ENCODE results near the gene ATP6AP1. TPM values are rescaled to one million over a fixed set of nuclear protein-coding genes. Genes with fewer than 3 reads are reported as not detected.
A peak's percentile ranks its signal among the peaks of the same experiment; 100 is the strongest.

ATP6AP1 gene
- total RNA-seq, 1 donor from 2014 or later = 44.0 TPM

DNA sequence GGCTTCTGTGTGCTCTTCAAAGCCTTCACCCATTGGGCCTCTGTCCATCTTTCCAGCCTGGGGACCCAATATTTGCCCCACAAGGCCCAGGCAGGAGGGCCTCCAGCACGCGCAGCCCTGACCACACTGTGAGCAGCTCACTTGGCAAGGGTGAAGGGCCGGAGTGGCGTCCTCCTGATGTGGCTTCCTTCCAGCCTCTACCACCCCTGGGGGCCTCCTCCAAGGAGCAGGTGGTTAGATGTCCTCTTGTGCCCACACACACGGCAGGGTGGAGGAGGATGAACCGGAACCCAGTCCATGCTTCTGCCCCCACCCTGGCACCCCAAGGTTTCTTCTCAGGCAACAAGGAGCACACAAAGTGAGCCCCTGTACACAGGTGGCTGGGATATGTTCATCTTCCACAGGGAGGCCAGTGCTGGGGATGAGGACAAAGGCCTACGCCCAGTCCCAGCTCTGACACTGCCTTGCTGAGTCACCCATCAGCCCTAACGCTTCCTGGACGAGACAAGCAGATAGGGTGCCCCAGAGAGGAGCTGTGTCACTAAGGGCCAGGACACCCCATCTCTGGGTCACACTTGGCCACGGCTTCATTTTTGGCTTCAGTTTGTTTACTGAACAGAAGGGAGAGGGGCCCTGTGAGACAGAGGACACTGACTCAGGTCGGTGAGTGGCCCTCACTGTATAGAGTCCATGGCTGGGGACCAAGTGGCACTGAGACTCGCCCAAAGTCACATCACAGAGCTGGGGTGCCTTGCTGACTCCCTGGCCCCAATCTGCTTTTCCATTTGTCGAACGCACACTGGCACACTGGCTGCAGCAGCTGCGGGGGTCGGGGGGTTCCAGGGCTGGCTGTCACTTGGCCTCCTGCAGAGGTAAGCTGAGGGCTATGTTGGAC is 56.0 kb downstream of the ATP6AP1 start:
- TF ChIP-seq, protein P1, sequence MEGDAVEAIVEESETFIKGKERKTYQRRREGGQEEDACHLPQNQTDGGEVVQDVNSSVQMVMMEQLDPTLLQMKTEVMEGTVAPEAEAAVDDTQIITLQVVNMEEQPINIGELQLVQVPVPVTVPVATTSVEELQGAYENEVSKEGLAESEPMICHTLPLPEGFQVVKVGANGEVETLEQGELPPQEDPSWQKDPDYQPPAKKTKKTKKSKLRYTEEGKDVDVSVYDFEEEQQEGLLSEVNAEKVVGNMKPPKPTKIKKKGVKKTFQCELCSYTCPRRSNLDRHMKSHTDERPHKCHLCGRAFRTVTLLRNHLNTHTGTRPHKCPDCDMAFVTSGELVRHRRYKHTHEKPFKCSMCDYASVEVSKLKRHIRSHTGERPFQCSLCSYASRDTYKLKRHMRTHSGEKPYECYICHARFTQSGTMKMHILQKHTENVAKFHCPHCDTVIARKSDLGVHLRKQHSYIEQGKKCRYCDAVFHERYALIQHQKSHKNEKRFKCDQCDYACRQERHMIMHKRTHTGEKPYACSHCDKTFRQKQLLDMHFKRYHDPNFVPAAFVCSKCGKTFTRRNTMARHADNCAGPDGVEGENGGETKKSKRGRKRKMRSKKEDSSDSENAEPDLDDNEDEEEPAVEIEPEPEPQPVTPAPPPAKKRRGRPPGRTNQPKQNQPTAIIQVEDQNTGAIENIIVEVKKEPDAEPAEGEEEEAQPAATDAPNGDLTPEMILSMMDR (IDR thresholded peaks at IDR 0.05; ENCODE audit: insufficient read depth, low read length, severe bottlenecking) = no peak
- Histone ChIP-seq H3K36me3 (ENCODE audit: control insufficient read depth, insufficient read depth, low read length) (peaks cover 8% of the 10 kb centered on the region), H3K27me3 (ENCODE audit: control insufficient read depth, insufficient read depth, low read length) (no peaks in the 10 kb centered on the region), H3K4me3 (ENCODE audit: low read depth, low read length) (no peak overlapping the region)
- peak; percentile 29 for DNase-seq (ENCODE audit: low read depth)
- no peak for FAIRE-seq

DNA sequence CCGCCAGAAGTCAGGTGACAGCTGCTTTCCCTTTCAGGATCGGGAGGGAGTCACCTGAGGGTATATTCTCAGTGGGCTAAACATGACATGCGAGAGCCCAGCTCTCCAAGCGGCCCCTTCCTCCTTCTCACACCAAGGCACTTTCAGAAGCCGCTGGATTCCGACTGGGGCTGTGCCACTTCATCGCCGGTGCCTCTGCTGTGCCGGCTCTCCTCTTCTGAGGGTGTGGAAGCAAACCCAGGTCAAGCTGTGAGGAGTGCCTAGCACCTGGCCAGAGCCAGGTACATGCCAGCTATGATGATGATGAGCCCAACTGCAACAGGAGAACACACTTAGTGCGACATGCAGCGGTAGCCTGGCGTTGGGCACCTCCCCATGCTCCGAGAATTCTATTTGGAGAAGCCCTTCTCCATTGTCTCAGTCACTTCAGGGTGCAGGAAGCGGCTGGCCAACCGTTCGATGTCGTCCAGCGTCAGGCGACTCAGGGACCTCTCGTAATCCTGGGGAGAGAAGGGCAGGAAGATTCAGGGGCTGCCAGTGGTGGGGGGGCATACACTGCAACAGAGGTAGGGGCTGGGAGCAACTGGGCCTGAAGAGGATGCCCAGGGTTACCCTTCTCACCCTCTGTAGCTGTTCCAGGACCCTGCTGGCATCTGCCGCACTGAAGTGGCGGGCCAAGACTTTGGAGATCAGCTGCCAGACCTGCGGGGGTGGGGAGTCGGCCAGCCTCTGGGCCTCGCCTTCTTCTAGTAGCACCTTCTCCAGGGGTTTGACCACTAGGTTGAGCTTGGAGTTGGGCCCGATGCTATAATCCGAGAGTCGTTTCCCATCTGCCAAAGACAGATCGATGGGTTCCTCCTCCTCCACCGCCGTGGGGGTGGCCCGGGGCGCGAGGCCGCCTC is 56.9 kb downstream of the ATP6AP1 start:
- H3K36me3 ChIP-seq (ENCODE audit: control insufficient read depth, insufficient read depth, low read length) = peaks cover 8% of the 10 kb centered on the region
- H3K4me3 ChIP-seq (ENCODE audit: low read depth, low read length) = peak overlapping the region; percentile 54
- no peaks in the 10 kb centered on the region for H3K27me3 ChIP-seq (ENCODE audit: control insufficient read depth, insufficient read depth, low read length)
- no peak for FAIRE-seq
- DNase-seq (ENCODE audit: low read depth) = no peak
- TF ChIP-seq, protein P1 (IDR thresholded peaks at IDR 0.05; ENCODE audit: insufficient read depth, low read length, severe bottlenecking) = no peak

DNA sequence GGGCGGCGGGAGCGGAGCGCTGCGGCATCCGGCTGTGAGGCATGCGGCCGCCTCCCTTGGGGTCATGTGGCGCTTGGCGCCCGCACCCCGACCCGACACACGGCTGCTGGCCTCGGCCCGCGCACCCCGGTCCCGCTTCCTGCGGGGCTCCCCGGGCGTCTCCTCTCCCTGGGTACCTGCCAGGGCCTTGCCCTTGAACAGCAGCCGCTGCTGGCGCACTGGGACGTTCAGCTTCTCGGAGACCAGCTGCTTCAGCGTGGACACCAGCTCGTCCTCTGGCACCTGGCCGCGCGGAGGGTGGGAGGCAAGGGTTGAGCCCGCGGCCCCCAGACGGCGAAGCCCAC is 57.5 kb downstream of the ATP6AP1 start:
- FAIRE-seq = no peak

More for the DNA sequence above, 57.5 kb downstream of the ATP6AP1 start:
- H3K27me3 ChIP-seq (ENCODE audit: control insufficient read depth, insufficient read depth, low read length) = no peaks in the 10 kb centered on the region
- H3K4me3 ChIP-seq (ENCODE audit: low read depth, low read length) = peak overlapping the region; percentile 54
- peaks cover 8% of the 10 kb centered on the region for H3K36me3 ChIP-seq (ENCODE audit: control insufficient read depth, insufficient read depth, low read length)
- TF ChIP-seq, protein P1 (IDR thresholded peaks at IDR 0.05; ENCODE audit: insufficient read depth, low read length, severe bottlenecking) = no peak
- no peak for DNase-seq (ENCODE audit: low read depth)

Other genes starting within 250 kb of the ATP6AP1 start
- gene OPN1MW, start 246.1 kb upstream of the ATP6AP1 start, total RNA-seq = not detected in 2 replicates
- not detected in 2 replicates for gene OPN1MW2, start 208.9 kb upstream of the ATP6AP1 start, total RNA-seq
- gene OPN1MW3, start 171.1 kb upstream of the ATP6AP1 start, total RNA-seq = not detected in 2 replicates
- not detected in 2 replicates for gene TEX28, start 133.6 kb upstream of the ATP6AP1 start, total RNA-seq
- gene TKTL1, start 132.9 kb upstream of the ATP6AP1 start, total RNA-seq = not detected in 2 replicates
- gene FLNA, start 54.0 kb upstream of the ATP6AP1 start, total RNA-seq = 676 and 858 TPM in 2 replicates
- 16.1 and 27.3 TPM in 2 replicates for gene EMD, start 49.4 kb upstream of the ATP6AP1 start, total RNA-seq
- gene RPL10, start 30.3 kb upstream of the ATP6AP1 start, total RNA-seq = 2,240 and 6,023 TPM in 2 replicates
- gene DNASE1L1, start 19.4 kb upstream of the ATP6AP1 start, total RNA-seq = 38.7 and 70.7 TPM in 2 replicates
- gene TAFAZZIN, start 17.1 kb upstream of the ATP6AP1 start, total RNA-seq = 20.6 and 22.4 TPM in 2 replicates
- gene GDI1, start 8.5 kb downstream of the ATP6AP1 start, total RNA-seq = 87.2 and 98.5 TPM in 2 replicates
- 88.5 and 90.4 TPM in 2 replicates for gene FAM50A, start 15.5 kb downstream of the ATP6AP1 start, total RNA-seq
- 6.1 and 8.7 TPM in 2 replicates for gene PLXNA3, start 29.6 kb downstream of the ATP6AP1 start, total RNA-seq
- gene LAGE3, start 50.6 kb downstream of the ATP6AP1 start, total RNA-seq = 7.2 and 14.7 TPM in 2 replicates
- gene UBL4A, start 57.9 kb downstream of the ATP6AP1 start, total RNA-seq = 36.6 and 59.2 TPM in 2 replicates
- gene SLC10A3, start 62.0 kb downstream of the ATP6AP1 start, total RNA-seq = 7.4 and 13.4 TPM in 2 replicates
- gene FAM3A, start 87.6 kb downstream of the ATP6AP1 start, total RNA-seq = 33.2 and 36.6 TPM in 2 replicates
- 17.4 and 20.0 TPM in 2 replicates for gene G6PD, start 118.2 kb downstream of the ATP6AP1 start, total RNA-seq
- gene IKBKG, start 118.9 kb downstream of the ATP6AP1 start, total RNA-seq = 8.4 and 10.3 TPM in 2 replicates
- gene CTAG1A, start 156.5 kb downstream of the ATP6AP1 start, total RNA-seq = not detected in 2 replicates
- not detected in 2 replicates for gene CTAG1B, start 190.6 kb downstream of the ATP6AP1 start, total RNA-seq
- not detected in 2 replicates for gene CTAG2, start 224.9 kb downstream of the ATP6AP1 start, total RNA-seq

Measured in bronchial epithelial cell (primary cell).